ENCODE results near the gene TIGD1. TPM values are rescaled to one million over a fixed set of nuclear protein-coding genes. Genes with fewer than 3 reads are reported as not detected.

TIGD1 gene
- polyA plus RNA-seq (ENCODE audit: insufficient read length): 6.8 TPM

DNA sequence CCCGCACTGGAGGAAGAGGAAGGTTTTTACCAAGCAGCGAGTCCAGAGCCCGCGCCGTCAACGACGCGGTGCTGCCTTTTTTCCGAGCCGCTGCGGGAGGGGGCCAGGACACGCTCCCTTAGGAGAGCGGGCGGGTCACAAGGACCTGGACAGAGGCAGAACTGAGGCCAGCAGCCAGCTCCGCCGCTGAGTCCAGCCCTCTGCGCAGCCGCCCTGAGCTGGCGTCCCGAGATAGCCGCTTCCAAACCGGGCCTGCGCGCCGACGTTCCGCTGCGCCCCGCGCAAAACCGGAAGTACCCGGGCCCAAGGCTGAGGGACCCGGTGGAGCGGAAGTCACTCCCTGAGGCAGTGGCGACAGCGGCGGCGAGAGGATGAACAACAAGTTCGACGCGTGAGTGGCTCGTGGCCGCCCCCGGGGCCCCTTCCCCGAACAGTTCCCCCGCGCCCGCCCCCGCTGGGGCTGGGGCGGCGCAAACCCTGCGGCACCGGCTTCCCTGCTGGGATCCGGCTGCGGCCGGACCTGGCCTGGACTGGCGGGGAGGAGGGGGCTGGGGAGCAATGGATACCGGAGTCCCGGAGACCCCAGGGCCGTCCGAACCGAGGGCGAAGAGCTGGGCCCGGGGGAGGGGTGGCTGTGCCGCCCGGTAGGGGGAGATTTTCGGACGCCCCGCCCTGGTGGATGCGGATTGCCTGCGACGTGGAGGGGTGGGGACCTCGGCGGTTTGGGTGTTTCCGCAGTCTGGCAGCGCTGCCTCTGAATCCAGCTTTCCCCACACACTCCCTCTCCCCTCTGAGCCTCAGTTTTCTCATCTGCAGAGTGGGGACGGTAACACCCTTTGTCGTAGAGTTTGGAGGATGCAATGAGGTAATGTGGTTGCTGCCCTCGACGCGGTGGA, at the start of gene TIGD1, which contains the start of gene EIF4E2:
TSS of gene TIGD1 (minus strand) at position 204 of the 896 bp plus-strand sequence. CDS start 675 bp downstream, outside the sequence.
TSS of gene EIF4E2 (plus strand) at position 336 of the 896 bp plus-strand sequence. CDS start at position 372, 36 bp downstream.
- peak; percentile 85 for DNase-seq (ENCODE audit: low read depth)

DNA sequence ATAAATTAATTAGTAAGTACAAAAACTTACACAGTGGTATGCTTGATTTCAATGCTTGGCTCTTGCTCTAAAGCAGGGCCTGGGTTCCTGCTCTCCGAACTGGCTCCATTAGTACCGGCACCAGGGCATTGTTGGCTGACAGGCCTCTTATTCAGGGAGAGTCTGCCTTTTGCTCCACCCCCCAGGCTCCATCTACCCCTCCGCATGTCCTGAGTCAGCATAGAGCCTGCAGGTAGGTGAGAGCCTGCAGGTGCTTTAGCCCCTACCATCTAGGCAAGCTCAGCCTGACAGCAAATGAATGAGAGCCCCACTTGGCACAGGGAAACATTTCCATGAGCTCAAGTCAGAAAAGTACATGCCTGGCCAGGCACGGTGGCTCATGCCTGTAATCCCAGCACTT, 47.9 kb upstream of the TIGD1 start:
- DNase-seq (ENCODE audit: low read depth): no peak

DNA sequence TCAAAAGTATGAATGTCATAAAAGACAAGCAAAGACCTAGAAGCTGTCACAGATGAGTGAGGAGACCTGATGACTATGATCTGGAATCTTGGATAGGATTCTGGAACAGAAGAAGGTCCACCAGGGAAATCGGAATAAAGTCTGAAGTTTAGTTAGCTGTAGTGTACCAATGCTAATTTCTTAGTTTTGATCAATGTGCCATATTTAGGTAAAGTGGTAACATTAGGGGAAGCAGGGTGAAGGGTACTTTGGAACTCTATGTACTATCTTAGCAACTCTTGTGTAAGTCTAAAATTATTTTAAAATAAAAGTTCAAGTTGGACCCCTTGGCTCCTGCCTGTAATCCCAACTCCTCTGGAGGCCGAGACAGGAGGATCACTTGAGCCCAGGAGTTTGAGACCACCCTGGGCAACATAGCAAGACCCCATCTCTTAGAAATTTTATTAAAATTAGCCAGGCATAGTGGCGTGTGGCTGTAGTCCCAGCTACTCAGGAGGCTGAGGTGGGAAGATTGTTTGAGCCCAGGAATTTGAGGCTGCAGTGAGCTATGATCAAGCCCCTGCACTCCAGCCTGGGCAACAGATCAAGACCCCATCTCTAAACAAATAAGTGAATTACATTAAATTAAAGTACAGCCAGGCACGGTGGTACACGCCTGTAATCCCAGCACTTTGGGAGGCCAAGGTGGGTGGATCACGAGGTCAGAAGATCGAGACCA, 47.2 kb upstream of the TIGD1 start:
- DNase-seq (ENCODE audit: low read depth): no peak

DNA sequence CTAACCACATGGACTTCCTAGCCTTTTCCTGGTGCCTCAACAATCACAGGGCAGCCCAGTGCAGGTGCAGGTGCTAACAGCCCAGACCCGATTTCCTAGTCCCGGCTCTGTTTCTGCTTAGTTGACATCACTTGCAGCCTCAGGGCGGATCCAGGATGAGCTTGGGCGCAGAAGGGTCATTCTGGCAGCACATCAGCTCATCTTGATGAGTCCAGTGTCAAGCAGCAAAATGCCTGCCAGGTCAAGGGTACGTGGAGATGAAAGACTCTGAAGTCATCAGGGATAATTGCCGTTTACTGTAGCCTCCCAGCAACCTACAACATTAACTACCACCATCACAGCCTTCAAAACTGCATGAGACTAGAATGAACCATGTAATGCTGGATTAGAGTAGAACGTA, 43.6 kb upstream of the TIGD1 start:
- DNase-seq (ENCODE audit: low read depth): no peak

DNA sequence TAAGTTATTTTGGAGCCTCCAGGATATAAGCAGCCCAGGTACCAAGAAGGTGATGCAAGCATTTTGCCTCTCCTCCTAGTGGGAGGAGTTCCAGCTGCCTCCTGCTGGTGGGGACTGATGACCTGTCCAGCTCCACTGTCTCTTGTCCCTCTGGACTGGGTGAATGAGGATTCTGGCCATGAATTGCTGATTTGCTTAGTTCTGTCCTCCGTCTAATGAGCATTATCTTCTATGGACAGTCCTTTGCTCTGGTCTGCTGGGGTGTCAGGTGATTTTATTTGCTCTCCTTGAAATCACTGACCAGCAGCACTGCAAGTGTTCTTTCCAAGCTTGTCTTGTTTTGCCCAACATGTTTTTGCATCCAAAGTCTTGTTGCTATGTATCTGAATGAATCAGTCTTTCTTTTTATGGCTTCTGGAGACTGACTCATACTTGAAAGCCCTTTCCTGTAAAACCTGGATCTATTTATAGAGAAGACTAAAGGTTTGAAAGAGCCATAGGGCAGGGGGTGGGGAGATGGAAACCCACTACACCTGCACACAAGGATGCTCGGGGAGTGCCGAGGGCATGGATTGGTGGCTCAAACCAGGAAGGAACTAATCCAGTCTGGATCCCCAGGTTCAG, 42.5 kb upstream of the TIGD1 start:
- DNase-seq (ENCODE audit: low read depth): no peak

DNA sequence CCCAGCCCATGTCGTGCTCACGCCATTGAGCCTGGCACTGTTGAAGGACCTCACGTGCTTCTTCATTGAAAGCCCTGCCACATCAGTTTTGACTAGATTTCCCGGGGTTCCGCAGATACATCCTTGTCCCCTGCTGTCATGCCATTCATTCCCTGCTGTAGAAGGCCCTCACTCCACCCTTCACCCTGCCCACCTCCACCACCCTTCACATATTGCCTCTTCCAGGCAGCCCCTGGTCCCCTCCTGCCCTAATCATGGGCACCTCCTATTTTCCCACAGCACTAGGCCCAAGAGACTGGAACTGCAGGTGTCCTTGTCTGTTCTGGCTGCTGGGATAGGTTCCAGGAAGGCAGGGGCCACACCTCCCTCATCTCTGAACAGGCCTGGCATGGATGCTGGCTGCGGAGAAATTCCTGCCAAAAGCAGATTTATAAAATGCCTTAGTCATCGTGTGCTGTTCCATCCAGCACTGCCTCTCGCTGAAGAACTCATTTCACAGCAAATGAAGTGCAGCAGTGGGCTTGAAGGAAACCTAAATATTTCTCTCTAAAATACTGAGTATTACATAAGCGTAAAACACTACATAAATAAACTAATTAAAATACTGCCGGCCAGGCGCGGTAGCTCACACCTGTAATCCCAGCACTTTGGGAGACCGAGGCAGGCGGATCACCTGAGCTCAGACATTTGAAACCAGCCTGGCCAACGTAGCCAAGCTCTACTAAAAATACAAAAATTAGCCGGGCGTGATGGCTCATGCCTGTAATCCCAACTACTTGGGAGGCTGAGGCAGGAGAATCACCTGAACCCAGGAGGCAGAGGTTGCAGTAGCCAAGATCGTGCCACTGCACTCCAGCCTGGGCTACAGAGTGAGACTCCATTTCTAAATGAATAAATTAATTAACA, 38.6 kb upstream of the TIGD1 start:
- no peak for DNase-seq (ENCODE audit: low read depth)

DNA sequence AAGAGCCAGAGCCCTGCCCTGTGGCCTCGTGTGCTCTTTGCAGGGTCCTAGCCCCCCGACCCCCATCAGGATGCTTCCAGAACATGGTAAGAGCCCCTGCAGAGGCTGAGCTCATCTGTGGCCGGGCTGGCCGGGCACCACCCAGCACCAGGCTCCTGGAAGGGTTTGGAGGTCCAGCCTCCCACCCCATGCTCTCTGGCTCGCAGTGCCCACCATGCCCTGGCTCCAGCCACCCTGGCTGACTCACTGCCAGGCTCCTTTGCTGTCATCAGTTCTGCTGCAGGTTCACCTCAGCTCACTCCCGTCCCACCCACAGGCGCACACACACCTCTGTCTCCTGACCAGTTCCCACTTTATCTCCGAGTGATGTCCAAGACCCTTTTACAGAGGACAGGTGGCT, 37.7 kb upstream of the TIGD1 start:
- DNase-seq (ENCODE audit: low read depth): no peak

DNA sequence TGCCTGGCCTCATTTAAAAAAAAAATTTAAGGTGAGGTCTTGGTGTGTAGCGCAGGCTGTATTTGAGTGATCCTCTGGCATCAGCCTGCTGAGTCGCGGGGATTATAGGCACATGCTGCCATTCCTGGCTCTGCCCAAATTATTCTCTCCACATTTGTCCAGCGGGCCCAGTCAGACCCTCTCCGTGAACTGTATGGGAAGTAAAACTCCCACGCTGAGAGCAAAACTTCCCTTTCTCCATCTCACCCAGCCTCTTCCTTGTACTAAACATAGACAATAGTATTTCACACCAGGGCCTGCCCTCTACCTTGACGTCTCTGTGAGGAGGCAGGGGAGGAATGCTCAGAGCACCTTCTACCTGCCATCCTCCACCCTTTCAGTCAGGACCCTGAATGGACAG, 37.2 kb upstream of the TIGD1 start:
- no peak for DNase-seq (ENCODE audit: low read depth)

DNA sequence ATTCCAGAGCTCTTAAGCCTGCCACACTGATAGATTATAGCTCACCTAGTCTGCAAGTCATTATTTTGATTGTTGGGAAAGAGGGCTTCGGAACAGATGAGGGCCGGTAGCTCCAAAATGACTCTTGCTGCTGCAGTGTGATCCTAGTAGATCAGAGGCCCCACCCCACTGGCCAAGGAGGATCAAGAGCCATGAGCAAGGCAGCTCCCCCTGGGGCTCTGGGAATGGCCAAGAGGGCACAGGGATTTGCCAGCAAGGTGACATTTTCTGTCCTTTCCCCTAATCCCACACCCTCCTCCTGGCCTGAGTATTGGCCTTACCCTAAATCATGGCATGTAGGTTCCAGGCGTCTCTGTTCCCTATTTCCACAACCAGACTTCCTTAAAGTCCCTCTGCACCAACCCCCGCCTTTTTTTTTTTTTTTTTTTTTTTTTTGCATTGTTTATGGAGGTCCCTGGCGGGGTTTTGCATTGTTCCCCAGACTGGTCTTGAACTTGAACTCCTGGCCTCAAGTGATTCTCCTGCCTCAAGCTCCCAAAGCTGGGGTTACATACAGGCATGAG, 36.7 kb upstream of the TIGD1 start:
- no peak for DNase-seq (ENCODE audit: low read depth)

DNA sequence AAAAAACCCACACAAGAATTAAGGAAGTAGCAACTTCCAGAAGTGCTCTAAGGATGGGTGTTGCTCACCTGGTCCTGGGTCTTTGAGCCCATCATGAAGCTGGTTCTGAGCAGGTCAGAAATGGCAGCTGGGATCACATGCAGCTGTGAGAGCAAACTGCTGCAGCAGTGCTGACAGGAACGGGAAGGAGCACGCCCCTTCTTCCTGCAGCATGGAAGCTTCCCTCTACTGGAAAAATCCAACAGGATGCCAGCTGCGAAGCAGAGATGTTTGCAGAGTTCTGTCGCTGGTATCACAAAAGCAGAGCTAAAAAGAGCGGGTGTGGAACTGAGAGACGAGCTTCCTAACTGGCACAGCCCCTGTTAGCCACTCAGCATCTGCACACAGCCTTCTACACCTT, 33.9 kb upstream of the TIGD1 start:
- DNase-seq (ENCODE audit: low read depth): no peak

DNA sequence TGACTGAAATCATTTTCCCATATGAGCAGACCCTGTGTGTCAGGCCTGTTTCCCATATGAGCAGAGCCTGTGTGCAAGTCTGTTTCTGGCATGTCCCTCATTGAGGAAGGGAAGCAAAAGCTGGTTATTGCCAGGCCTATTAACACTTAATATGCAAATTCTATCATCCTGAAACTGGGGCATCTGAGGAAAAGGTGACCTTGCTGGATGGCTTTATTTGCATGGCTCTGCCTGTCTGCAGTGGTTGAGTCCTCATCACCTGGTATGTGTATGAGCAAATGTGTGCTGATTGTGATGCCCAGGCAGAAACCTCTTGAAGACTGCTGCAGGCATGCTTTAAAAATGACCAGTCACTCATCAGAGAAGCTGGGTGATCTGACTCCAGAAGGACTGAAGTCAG, 31.4 kb upstream of the TIGD1 start:
- DNase-seq (ENCODE audit: low read depth): no peak

DNA sequence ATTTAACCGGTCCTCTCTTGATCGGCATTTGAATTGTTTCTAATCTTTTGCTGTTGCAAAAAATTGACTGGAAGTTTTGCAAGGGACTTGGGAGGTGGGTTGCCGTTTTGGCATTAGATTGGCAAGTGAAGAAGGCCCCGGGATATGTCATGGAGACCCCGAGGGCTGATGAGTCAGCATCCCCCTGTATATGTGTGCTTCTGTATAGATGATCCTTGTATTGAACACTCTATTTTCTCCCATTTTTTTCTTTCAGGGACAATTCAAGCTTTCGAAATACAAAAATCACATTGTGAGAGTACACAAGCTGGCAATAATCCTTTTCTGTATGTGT, 30.3 kb upstream of the TIGD1 start:
- no peak for DNase-seq (ENCODE audit: low read depth)

DNA sequence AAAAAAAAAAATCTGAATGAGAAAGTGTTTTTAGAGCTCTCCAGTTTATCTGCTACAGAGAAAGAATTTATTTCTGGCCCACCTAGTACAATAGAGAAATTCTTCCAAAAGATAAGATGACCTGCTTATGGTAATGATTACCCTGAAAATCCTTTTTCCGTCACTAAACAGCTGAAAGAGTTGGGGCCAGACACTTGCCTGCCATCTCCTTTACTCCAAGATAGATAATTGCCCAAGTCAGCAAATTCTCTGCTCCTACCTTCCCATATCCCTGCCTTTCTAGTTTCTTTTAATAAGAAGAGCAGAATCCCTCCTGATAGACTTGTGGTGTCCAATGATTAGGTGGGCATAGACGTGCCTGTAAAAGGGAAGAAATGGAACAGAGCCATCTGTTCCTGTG, 28.3 kb upstream of the TIGD1 start:
- no peak for DNase-seq (ENCODE audit: low read depth)

DNA sequence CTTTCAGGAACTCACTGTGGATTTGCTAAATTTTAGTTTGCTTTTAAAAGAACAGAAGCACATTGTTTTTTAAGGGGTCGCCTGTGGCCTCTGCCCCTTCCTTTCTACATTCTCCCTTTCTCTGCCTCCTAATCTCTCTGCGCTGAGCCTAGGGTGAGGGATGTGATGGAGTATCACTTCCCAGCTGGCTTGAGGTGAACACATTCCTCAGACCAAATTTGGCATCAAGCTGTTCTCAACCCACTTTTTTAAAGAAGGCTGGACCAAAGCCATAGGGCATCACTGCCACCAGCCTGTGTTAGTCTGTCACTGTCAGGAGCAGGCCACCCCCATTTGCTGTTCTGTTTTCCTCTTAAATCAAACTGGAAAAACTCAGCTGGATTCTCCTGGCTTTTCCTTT, 27.5 kb upstream of the TIGD1 start:
- DNase-seq (ENCODE audit: low read depth): no peak

DNA sequence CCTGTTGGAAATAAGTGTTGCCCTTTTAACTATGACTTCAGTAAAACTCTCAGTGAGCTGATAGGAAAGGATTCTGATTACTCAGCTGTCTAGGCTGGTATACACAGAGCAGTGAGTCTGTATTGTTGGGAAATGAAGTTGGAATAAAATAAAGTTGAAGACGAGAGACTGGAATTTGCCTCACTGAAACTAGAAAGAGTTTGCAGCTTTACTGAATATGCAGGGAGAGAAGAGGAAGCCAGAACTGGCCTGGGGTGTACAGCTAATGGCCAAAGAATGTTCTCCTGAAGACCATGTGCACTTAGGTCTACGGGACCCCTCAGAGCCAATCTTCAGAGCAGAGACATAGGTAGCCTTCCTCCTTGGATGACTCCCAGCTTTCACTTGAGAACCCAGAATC, 26.6 kb upstream of the TIGD1 start:
- DNase-seq (ENCODE audit: low read depth): no peak

DNA sequence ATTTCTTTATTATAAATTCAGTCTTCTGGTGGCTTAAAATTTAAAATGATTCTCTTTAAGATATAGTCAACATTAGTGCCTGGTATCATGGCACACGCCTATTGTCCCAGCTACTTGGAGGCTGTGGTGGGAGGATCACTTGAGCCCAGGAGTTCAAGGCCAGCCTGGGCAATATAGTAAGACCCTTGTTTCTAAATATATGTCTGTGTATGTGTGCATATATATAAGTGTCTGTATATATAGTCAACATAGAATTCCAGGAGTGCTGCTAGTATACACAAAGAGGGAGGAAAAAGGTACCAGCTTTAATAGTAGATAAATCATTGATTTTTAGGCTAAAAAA, 25.0 kb upstream of the TIGD1 start:
- DNase-seq (ENCODE audit: low read depth): no peak

DNA sequence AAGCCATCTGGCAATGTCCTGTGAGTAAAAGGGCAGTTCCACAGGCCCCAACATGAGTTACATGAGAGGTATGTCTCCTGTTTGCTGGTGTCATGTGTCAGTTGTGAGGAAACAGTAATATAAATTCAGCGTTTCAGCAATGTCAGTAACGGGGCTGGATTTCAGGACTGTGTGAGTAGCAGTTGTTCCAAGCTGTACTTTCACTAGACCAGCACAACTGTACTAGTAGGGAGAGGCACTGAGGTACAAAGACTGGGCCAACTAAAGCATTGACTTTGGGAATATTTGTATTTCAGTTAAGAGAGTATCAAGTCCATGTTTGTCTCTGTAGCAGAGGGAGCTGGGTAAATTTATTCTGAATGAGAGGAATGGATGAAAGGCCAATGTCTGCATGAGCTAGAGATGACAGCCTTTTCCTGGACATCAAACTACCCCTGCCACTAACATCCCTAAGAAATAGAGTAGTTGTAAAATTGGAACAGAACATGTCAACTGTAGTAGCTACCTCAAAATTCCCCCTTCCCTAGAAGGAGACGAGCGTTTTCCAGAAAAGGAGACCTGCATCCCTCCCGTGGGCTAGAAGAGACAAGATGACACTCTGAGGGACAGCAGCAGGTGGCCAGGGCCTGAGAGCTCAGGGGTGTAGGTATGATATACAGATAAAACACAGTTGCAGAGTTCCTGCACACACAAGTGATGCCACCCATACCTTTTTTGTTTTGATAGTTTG, 24.5 kb upstream of the TIGD1 start:
- no peak for DNase-seq (ENCODE audit: low read depth)

DNA sequence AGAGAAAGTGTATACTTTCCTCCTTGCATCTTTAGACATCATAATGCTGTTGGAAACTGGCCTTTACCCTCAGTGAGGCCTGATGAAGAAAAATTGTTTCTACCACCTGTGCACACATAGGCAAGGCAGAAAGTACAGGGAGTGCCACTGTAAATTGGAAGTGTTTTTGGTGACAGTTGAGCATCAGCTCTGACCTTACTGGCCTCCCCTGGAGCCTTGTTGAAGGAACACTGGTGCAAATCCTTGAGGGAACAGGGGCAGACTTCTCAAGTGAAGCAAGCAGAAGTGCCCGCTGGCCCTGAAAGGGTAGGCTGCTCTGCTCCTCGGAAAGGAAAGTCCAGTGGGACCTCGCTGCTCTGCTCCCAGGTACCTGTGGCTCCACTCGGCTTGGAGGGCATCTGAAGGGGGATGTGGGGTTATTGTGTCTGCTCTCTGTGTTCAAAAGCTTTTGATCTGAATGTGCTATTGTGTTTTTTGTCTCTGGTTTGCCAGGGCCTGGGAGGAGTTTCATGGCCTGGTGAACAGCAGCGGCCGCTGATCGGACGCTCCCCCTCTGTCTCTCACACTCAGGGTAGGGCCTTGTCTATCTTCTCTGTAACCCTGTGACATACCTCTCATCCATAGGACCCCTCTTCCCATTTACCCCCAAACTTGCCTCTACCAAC, 23.5 kb upstream of the TIGD1 start:
- no peak for DNase-seq (ENCODE audit: low read depth)

DNA sequence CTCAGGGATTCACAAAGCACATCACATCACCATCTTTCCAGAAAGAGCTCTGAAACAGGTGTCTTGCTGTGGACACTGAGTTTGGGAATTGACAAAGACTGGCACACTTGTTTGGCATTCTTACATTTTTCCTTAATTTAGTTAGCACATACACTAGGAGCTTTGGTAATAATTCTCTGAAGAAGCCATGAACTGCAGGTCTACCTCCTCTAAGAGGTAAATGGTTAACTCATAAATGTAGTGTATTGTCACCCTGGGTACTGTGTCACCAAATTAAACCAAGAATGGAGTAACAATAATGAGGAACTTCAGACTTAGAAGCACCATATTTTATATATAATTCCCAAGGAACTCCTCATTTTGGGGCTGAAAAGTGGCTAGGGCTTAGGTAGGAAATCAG, 22.7 kb upstream of the TIGD1 start:
- DNase-seq (ENCODE audit: low read depth): no peak

DNA sequence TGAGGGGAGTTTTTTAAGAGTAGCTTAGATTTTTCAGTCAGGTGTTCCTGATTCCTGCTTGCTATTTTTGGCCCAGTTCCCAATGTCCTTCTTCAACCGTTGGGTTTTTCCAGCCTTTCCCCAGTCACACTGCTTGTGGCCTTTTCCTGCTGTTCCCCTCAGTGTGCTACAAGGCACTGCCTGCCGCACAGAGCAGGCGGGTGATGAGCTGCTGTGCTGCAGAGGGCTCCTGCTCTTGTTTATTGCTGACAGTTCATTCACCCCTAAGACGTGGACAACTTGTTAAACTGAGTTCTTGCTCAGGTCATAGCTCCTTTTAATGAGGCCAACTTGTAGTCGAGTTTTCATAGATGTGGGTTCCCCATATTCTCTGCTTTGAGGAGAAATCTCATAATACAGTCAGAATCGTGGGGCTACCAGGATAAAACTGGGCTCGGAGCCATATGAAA, 20.7 kb upstream of the TIGD1 start:
- DNase-seq (ENCODE audit: low read depth): no peak

Data from forelimb muscle (tissue), 1 donor.